Large intestine (tissue), 3 donors: ENCODE data around the gene MS4A13. TPM values are rescaled to one million over a fixed set of nuclear protein-coding genes. Genes with fewer than 3 reads are reported as not detected.
"Not testable (repeated sequence)": the region's sequence is repeated elsewhere in the genome, so short reads cannot be mapped to it uniquely, and the experiment has no call there.

Source experiments
- DNase-seq, 2 donors: peaks; one replicate each; pipeline versions ENCODE4 v3.0.0 to v3.0.0-alpha.2; 2013
- H3K27ac ChIP-seq: one replicate; pipeline ENCODE4 v1.5.1; 2013; ENCODE audit warnings: low read length
- H3K27me3 ChIP-seq: 2 replicates; pipeline ENCODE4 v1.6.1; 2013; ENCODE audit warnings: low read length; ENCODE audit not compliant: control insufficient read depth, insufficient read depth
- H3K36me3 ChIP-seq: 2 replicates; pipeline ENCODE4 v1.6.1; 2013; ENCODE audit warnings: low read length; ENCODE audit not compliant: control insufficient read depth, insufficient read depth
- H3K4me1 ChIP-seq: one replicate; pipeline ENCODE4 v1.6.1; 2013; ENCODE audit warnings: low read length; ENCODE audit not compliant: control insufficient read depth, insufficient read depth
- H3K4me3 ChIP-seq: one replicate; pipeline ENCODE4 v1.5.1; 2013; ENCODE audit warnings: low read length
- H3K9me3 ChIP-seq: one replicate; pipeline ENCODE4 v1.6.1; 2013; ENCODE audit warnings: mild to moderate bottlenecking, low read depth, low read length, moderate library complexity; ENCODE audit not compliant: control insufficient read depth
- WGBS: methylation state at CpG from one replicate; pipeline ENCODE4 v1.1.5; 2013; ENCODE audit warnings: low lambda C conversion rate; ENCODE audit not compliant: insufficient coverage; 5-methylcytosine and 5-hydroxymethylcytosine counted together
- polyA plus RNA-seq: library from polyadenylated mRNA; unstranded; fragments of 120-200 nt; gene quantifications from one replicate; pipeline ENCODE4 v1.2.1, GENCODE V29; 2013

MS4A13 gene
- polyA plus RNA-seq, 1 donor = not detected

DNA sequence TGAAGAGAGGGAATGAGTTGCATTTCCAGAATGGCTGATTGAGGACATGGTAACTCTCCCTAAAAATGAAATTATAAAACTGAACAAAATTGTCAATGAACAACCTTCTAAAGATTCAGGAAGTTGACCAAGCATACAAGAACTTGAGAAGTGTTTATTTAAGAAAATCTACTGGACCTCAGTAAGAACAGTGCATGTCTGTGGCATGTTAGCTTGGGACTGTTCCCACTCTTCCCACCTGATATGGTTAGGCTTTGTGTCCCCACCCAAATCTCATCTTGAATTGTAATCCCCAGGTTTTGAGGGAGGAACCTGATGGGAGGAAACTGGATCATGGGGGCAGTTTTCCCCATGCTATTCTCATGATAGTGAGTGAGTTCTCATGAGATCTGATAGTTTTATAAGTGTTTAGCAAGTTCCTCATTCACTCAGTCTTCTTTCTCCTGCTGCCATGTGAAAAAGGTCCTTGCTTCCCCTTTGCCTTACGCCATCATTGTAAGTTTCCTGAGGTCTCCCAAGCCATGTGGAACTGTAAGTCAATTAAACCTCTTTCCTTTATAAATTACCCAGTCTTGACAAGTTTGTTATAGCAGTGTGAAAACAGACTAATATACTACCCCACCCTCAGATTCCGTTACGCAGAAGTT lies 15.4 kb downstream of the MS4A13 start:
- no peak for DNase-seq
- Histone ChIP-seq H3K9me3 (no peaks in the 10 kb centered on the region), H3K27me3 (no peaks in the 10 kb centered on the region), H3K36me3 (no peaks in the 10 kb centered on the region), H3K4me3 (no peak overlapping the region), H3K4me1 (no peaks in the 10 kb centered on the region), H3K27ac (no peak overlapping the region)
- 100% methylated on average over 1 of the region's 3 CpGs for WGBS

GRCh38 chr11:60532383-60532782 lies 17.2 kb downstream of the MS4A13 start:
- not testable (repeated sequence) for DNase-seq, H3K4me1 ChIP-seq, H3K9me3 ChIP-seq, H3K27me3 ChIP-seq, H3K4me3 ChIP-seq, H3K36me3 ChIP-seq, H3K27ac ChIP-seq
- no CpG with 5 or more reads among the region's 18 CpGs for WGBS

DNA sequence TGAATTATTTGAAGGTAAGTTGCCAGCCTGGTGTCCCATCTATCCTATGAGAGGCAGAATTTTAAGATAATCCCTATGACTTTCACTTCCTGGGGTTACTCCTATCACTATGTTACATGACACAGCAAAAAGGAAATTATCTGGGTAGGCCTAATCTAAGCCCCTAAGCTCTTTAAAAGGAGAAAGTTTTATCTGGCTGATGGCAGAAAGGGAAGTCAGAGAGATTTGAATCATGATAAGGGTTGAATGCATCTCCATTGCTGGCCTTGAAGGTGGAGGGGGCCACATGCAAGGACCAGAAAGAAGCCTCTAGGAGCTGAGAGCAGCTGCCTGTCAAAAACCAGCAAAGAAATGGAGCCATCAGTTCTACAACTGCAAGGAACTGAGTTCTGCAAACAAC lies 23.4 kb downstream of the MS4A13 start:
- not testable (repeated sequence) for H3K4me3 ChIP-seq, H3K27me3 ChIP-seq, H3K36me3 ChIP-seq, H3K4me1 ChIP-seq, H3K27ac ChIP-seq, DNase-seq, H3K9me3 ChIP-seq

DNA sequence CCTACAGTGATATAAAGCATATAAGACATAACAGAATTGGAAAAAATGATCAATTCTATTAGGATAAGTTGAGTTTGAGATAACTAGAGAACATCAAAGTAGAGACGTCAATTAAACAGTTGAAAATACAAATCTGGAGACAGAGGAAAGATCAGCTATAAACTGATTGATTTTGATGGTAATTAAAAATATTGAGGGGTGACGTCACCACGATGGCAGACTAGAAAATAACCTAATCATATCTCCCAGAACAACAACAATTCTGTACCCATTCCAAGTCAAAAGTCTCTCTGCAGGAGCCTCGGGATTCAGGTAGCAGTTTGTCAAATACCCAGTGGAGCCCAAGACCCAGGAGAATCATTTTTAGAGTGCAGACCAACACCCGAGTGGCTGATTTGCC lies 28.9 kb downstream of the MS4A13 start:
- 97% methylated on average over 3 of the region's 5 CpGs for WGBS

DNA sequence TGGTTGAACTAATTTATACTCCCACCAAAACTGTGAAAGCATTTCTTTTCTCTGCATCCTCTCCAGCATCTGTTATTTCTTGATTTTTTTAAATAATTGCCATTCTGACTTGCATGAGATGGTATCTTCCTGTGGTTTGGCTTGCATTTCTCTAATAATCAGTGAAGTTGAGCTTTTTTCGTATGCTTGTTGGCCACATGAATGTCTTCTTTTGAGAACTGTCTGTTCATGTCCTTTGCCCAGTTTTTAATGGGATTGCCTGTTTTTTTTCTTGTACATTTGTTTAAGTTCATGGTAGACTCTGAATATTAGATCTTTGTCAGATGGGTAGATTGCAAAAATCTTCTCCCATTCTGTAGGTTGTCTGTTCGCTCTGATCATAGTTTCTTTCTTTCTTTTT lies 46.1 kb downstream of the MS4A13 start:
- no peaks in the 10 kb centered on the region for H3K36me3 ChIP-seq
- WGBS = no CpG with 5 or more reads among the region's 2 CpGs
- no peaks in the 10 kb centered on the region for H3K9me3 ChIP-seq
- no peak overlapping the region for H3K4me3 ChIP-seq
- no peak for DNase-seq
- H3K27me3 ChIP-seq = no peaks in the 10 kb centered on the region
- H3K4me1 ChIP-seq = no peaks in the 10 kb centered on the region
- no peak overlapping the region for H3K27ac ChIP-seq

More for the DNA sequence above, 28.9 kb downstream of the MS4A13 start:
- no peaks in the 10 kb centered on the region for H3K36me3 ChIP-seq
- H3K4me1 ChIP-seq = no peaks in the 10 kb centered on the region
- H3K27ac ChIP-seq = no peak overlapping the region
- no peaks in the 10 kb centered on the region for H3K9me3 ChIP-seq
- no peaks in the 10 kb centered on the region for H3K27me3 ChIP-seq
- H3K4me3 ChIP-seq = no peak overlapping the region
- no peak for DNase-seq

DNA sequence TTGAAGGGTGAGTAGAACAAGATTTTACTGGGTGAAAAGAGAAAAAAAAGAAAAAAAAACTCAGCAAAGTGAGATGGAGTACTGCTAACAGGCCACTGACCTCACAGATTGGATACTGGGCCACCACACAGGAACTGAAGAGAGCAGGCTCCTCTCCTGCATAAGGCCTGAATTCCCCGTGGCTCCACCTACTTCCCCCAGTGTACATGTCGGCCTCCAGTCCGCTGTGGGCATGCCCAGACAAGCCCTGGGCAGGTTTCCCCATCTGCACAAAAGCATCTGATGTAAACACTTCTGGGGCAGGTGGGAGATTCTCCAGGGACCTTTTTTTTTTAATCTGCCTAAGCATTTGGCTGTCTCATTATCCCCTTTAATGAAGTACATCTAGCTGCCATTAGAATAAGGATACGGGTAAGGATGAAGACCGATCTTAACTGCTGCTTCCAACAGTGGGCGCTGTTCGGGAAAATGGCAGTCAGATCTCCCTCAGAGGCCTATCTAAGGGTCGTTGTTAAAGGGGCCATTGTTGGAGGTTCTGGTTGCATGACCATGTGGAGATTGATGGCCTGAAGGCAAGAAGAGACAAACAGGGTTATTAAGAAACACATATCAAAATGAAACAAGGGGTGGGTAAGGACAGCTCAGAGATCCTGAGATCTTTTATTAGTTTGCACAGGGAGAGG lies 48.5 kb downstream of the MS4A13 start:
- Histone ChIP-seq H3K27me3 (no peaks in the 10 kb centered on the region), H3K36me3 (no peaks in the 10 kb centered on the region), H3K4me3 (no peak overlapping the region), H3K4me1 (no peaks in the 10 kb centered on the region), H3K9me3 (no peaks in the 10 kb centered on the region), H3K27ac (no peak overlapping the region)
- 100% methylated on average over 1 of the region's 8 CpGs for WGBS
- DNase-seq = no peak

GRCh38 chr11:60566776-60567175 lies 51.6 kb downstream of the MS4A13 start:
- DNase-seq = no peak
- no peaks in the 10 kb centered on the region for H3K36me3 ChIP-seq
- H3K4me3 ChIP-seq = no peak overlapping the region
- no peaks in the 10 kb centered on the region for H3K4me1 ChIP-seq
- no CpG with 5 or more reads among the region's 5 CpGs for WGBS
- H3K9me3 ChIP-seq = no peaks in the 10 kb centered on the region
- no peak overlapping the region for H3K27ac ChIP-seq
- no peaks in the 10 kb centered on the region for H3K27me3 ChIP-seq

DNA sequence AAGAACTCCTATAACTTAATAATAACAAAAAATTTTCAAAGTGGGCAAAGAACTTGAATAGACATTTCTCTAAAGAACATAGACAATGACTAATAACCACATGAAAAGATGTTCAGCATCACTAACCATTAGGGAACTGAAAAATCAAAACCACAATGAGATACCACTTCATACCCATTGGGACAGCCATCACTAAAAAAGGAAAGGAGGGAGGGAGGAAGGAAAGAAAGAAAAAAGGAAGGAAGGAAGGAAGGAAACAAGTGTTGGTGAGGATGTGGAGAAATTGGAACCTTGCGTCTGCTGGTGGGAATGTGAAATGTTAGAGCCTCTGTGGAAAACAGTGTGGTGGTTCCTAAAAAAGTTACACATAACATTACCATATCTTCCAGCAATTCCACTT lies 55.8 kb downstream of the MS4A13 start:
- H3K27ac ChIP-seq = no peak overlapping the region
- H3K9me3 ChIP-seq = no peaks in the 10 kb centered on the region
- no peaks in the 10 kb centered on the region for H3K27me3 ChIP-seq
- H3K4me3 ChIP-seq = no peak overlapping the region
- no peaks in the 10 kb centered on the region for H3K4me1 ChIP-seq
- WGBS = no CpG with 5 or more reads among the region's 1 CpG
- DNase-seq = no peak
- H3K36me3 ChIP-seq = no peaks in the 10 kb centered on the region

- WGBS = 58% methylated on average over 2 of the region's 2 CpGs
- no peaks in the 10 kb centered on the region for H3K9me3 ChIP-seq
- no peaks in the 10 kb centered on the region for H3K4me1 ChIP-seq
- no peaks in the 10 kb centered on the region for H3K36me3 ChIP-seq
- H3K4me3 ChIP-seq = no peak overlapping the region
- H3K27me3 ChIP-seq = no peaks in the 10 kb centered on the region
- H3K27ac ChIP-seq = no peak overlapping the region
- DNase-seq = no peak
Observed at GRCh38 chr11:60589611-60590010, 74.4 kb downstream of the MS4A13 start.
